GM12873 (cell line): ENCODE data around the gene GSG1L2.

Experiments used
- CTCF ChIP-seq: IDR thresholded peaks from 2 replicates; pipeline ENCODE4 v1.5.1; 2012; ENCODE audit warnings: low read depth, mild to moderate bottlenecking, moderate library complexity, low read length, control low read depth; ENCODE audit not compliant: insufficient read depth; ENCODE audit errors: missing control alignments

The GSG1L2 gene

GRCh38 chr17:9760266-9760665, 61.6 kb downstream of the GSG1L2 start:
- no peak for TF ChIP-seq CTCF

- no peak for TF ChIP-seq CTCF
These were observed 66.8 kb downstream of the GSG1L2 start for GRCh38 chr17:9755083-9755482.
